ENCODE data around the gene SNCA.

GRCh38 chr4:89712141-89712540, 124.8 kb downstream of the SNCA start:
- TF ChIP-seq, protein P1, sequence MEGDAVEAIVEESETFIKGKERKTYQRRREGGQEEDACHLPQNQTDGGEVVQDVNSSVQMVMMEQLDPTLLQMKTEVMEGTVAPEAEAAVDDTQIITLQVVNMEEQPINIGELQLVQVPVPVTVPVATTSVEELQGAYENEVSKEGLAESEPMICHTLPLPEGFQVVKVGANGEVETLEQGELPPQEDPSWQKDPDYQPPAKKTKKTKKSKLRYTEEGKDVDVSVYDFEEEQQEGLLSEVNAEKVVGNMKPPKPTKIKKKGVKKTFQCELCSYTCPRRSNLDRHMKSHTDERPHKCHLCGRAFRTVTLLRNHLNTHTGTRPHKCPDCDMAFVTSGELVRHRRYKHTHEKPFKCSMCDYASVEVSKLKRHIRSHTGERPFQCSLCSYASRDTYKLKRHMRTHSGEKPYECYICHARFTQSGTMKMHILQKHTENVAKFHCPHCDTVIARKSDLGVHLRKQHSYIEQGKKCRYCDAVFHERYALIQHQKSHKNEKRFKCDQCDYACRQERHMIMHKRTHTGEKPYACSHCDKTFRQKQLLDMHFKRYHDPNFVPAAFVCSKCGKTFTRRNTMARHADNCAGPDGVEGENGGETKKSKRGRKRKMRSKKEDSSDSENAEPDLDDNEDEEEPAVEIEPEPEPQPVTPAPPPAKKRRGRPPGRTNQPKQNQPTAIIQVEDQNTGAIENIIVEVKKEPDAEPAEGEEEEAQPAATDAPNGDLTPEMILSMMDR (IDR thresholded peaks at IDR 0.05) = no peak
- no peak for TF ChIP-seq POLR2A (IDR thresholded peaks at IDR 0.05)
